Progenitor cell of endocrine pancreas (in vitro differentiated cells): ENCODE results near the gene GFER. TPM values are rescaled to one million over a fixed set of nuclear protein-coding genes. Genes with fewer than 3 reads are reported as not detected.
"Not testable (repeated sequence)": the region's sequence is repeated elsewhere in the genome, so short reads cannot be mapped to it uniquely, and the experiment has no call there.

Experiments used
- DNase-seq: peaks from one replicate; pipeline ENCODE4 v3.0.0; 2021; ENCODE audit warnings: low spot score; ENCODE audit not compliant: unreplicated experiment
- H3K27ac Mint-ChIP-seq: 2 replicates; pipeline ENCODE4 v1.8.0; 2021; ENCODE audit warnings: mild to moderate bottlenecking, moderate library complexity, mixed read lengths
- H3K27me3 Mint-ChIP-seq: 2 replicates; pipeline ENCODE4 v1.8.0; 2021; ENCODE audit warnings: mixed read lengths
- H3K36me3 Mint-ChIP-seq: 2 replicates; pipeline ENCODE4 v1.8.0; 2022; ENCODE audit warnings: mixed read lengths; ENCODE audit not compliant: insufficient read depth
- H3K4me1 Mint-ChIP-seq: 2 replicates; pipeline ENCODE4 v1.8.0; 2021; ENCODE audit warnings: low read depth, mixed read lengths
- H3K4me3 Mint-ChIP-seq: 2 replicates; pipeline ENCODE4 v1.8.0; 2021; ENCODE audit warnings: low read depth, mild to moderate bottlenecking, moderate library complexity, mixed read lengths
- H3K9me3 Mint-ChIP-seq: 2 replicates; pipeline ENCODE4 v1.8.0; 2021; ENCODE audit warnings: low read depth, mixed read lengths
- CTCF ChIP-seq: fragments of 200-600 bp; sonication (generic); IDR thresholded peaks from one replicate; pipeline ENCODE4 v1.5.0; 2021; ENCODE audit warnings: antibody characterized with exemption, mild to moderate bottlenecking; ENCODE audit not compliant: unreplicated experiment
- total RNA-seq: library from RNA; stranded (reverse); gene quantifications from 2 replicates; pipeline ENCODE4 v1.2.1, GENCODE V29; 2021

Gene GFER
- total RNA-seq, 1 donor from 2014 or later = 32.9 TPM

DNA sequence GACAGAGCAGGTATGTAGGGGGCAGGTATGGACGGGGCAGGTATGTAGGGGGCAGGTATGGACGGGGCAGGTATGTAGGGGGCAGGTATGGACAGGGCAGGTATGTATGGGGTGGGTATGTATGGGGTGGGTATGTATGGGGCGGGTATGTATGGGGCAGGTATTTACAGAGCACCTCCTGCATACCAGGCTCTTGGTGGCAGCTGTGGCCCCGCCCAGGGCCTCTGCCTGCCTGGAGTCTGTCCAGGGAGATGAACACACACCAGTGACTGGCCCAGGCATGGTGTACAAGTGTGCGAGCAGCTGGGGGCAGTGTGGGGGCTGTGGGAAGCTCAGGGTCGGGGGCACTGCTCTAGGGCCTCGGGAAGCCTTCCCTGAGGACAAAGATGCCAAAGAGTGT, 33.9 kb upstream of the GFER start:
- H3K27ac Mint-ChIP-seq = no peak overlapping the region
- H3K4me3 Mint-ChIP-seq = no peak overlapping the region
- no peaks in the 10 kb centered on the region for H3K36me3 Mint-ChIP-seq
- peaks cover 7% of the 10 kb centered on the region for H3K27me3 Mint-ChIP-seq
- DNase-seq = no peak
- no peaks in the 10 kb centered on the region for H3K4me1 Mint-ChIP-seq
- H3K9me3 Mint-ChIP-seq = no peaks in the 10 kb centered on the region
- TF ChIP-seq CTCF = no peak

DNA sequence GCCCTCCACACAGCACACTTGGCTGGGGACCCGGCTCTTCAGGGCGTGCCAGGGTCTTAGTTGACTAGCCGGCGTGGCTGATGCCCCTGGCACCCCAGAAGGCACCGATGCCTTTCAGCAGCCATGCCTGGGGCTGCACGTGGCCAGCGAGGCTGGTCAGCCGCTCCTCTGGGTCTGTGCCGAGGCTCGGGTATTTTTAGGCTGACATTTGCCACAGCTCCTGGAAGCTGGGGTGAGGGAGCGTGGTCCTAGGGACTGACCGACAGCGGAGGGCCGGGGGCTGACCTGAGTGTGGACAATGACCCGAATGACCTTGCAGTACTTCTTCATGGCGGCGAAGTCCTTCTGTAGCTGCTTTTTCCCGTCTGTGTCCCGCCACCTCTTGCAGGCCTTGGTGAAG, 33.4 kb upstream of the GFER start:
- H3K36me3 Mint-ChIP-seq = no peaks in the 10 kb centered on the region
- TF ChIP-seq CTCF = no peak
- no peak overlapping the region for H3K4me3 Mint-ChIP-seq
- peaks cover 7% of the 10 kb centered on the region for H3K27me3 Mint-ChIP-seq
- no peaks in the 10 kb centered on the region for H3K4me1 Mint-ChIP-seq
- H3K9me3 Mint-ChIP-seq = no peaks in the 10 kb centered on the region
- DNase-seq = no peak
- no peak overlapping the region for H3K27ac Mint-ChIP-seq

GRCh38 chr16:1953734-1954133, 30.3 kb upstream of the GFER start:
- Mint-ChIP-seq H3K27ac (no peak overlapping the region), H3K4me1 (no peaks in the 10 kb centered on the region)
- no peak for TF ChIP-seq CTCF

DNA sequence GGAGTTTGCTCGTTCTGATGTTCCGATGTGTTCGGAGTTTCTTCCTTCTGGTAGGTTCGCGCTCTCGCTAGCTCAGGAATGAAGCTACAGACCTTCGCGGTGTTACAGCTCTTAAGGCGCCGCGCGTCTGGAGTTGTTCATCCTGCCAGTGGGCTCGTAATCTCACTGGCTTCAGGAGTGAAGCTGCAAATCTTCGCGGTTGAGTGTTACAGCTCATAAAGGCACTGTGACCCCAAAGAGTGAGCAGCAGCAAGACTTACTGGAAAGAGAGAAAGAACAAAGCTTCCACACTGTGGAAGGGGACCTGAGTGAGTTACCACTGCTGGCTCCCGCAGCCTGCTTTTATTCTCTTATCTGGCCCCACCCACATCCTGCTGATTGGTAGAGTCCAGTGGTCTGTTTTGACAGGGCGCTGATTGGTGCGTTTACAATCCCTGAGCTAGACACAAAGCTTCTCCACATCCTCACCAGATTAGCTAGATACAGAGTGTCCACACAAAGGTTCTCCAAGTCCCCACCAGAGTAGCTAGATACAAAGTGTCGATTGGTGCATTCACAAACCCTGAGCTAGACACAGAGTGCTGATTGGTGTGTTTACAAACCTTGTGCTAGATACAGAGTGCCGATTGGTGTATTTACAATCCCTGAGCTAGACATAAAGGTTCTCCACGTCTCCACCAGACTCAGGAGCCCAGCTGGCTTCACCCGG, 26.4 kb upstream of the GFER start:
- H3K27ac Mint-ChIP-seq, H3K27me3 Mint-ChIP-seq, DNase-seq, H3K4me3 Mint-ChIP-seq, H3K36me3 Mint-ChIP-seq, H3K9me3 Mint-ChIP-seq: not testable (repeated sequence)
- peaks cover 13% of the 10 kb centered on the region for H3K4me1 Mint-ChIP-seq

More at GRCh38 chr16:1953734-1954133, 30.3 kb upstream of the GFER start:
- Mint-ChIP-seq H3K36me3 (no peaks in the 10 kb centered on the region), H3K4me3 (no peak overlapping the region), H3K27me3 (peaks cover 9% of the 10 kb centered on the region), H3K9me3 (no peaks in the 10 kb centered on the region)
- no peak for DNase-seq

DNA sequence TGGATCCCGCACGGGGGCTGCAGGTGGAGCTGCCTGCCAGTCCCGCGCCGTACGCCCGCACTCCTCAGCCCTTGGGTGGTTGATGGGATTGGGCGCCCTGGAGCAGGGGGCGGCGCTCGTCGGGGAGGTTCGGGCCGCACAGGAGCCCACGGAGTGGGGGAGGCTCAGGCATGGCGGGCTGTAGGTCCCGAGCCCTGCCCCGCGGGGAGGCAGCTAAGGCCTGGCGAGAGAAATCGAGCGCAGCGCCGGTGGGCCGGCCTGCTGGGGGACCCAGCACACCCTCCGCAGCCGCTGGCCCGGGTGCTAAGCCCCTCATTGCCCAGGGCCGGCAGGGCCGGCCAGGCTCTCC, 25.9 kb upstream of the GFER start:
- H3K36me3 Mint-ChIP-seq = peaks cover 11% of the 10 kb centered on the region
- not testable (repeated sequence) for H3K9me3 Mint-ChIP-seq, H3K27me3 Mint-ChIP-seq, H3K27ac Mint-ChIP-seq, DNase-seq, H3K4me3 Mint-ChIP-seq
- peaks cover 17% of the 10 kb centered on the region for H3K4me1 Mint-ChIP-seq

- Mint-ChIP-seq H3K9me3 (no peaks in the 10 kb centered on the region), H3K4me3 (peak overlapping the region; percentile 52), H3K36me3 (peaks cover 14% of the 10 kb centered on the region), H3K4me1 (peaks cover 20% of the 10 kb centered on the region), H3K27ac (no peak overlapping the region), H3K27me3 (peaks cover 3% of the 10 kb centered on the region)
- DNase-seq = no peak
- no peak for TF ChIP-seq CTCF
Measured at GRCh38 chr16:1958715-1959268, 25.2 kb upstream of the GFER start.
